Measurements from ENCODE around the gene SLC11A1.

Gene SLC11A1

DNA sequence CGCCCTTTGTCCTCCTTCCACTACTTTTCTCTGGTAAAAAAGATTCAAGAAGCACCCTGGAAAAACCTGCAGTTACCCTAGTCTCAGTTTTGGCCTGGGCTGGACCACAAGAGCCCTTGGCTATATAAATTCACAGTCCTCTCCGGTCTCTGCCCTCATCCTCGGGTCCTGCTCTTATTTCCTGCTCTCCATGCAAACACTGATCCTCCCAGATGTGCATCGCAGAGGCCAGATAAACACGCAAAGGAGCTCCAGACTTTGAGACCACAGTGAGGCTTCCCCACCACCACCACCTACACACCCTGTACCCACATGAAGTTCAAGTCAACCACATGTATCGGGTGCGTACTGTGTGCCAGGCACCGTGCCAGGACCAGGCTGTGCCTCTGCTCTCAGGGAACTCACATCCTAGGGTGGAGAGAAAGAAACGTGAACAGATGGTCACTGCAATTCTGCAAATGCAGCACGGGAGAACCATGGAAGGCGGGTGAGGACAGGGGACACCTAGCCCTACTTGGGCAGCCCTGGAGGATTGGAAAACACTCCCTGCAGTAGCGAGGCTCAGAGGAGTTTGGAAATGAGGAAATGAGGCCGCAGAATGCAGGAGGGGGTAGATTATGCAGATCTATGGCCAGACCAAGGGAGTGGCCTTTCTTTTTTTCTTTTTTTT, 25.0 kb downstream of the SLC11A1 start:
- ATAC-seq: peak; percentile 32
- TF ChIP-seq PPARA (CRISPR knock-in tag; IDR thresholded peaks at IDR 0.05; ENCODE audit: borderline replicate concordance) (no peak), ARNTL (CRISPR knock-in tag; IDR thresholded peaks at IDR 0.05; ENCODE audit: borderline replicate concordance, low read depth) (no peak), ZNF70 (CRISPR knock-in tag; IDR thresholded peaks at IDR 0.05) (no peak), GLIS3 (CRISPR knock-in tag; IDR thresholded peaks at IDR 0.05) (no peak; the same call in 1 of the 2 replicates), ZC3H10 (CRISPR knock-in tag; IDR thresholded peaks at IDR 0.05) (no peak), BACH2 (CRISPR knock-in tag; IDR thresholded peaks at IDR 0.05; ENCODE audit: borderline replicate concordance) (no peak), SNAI2 (CRISPR knock-in tag; IDR thresholded peaks at IDR 0.05) (no peak), ZFP3 (CRISPR knock-in tag; IDR thresholded peaks at IDR 0.05) (no peak), ISL1 (CRISPR knock-in tag; IDR thresholded peaks at IDR 0.05) (no peak), ZNF565 (CRISPR knock-in tag; conservative IDR thresholded peaks at IDR 0.05; ENCODE audit: low read depth) (no peak), ZFP30 (CRISPR knock-in tag; IDR thresholded peaks at IDR 0.05) (no peak), TCF4 (CRISPR knock-in tag; IDR thresholded peaks at IDR 0.05; ENCODE audit: borderline replicate concordance) (no peak), ZNF8 (CRISPR knock-in tag; IDR thresholded peaks at IDR 0.05) (no peak), ESRRG (CRISPR knock-in tag; IDR thresholded peaks at IDR 0.05) (no peak), RARB (CRISPR knock-in tag; IDR thresholded peaks at IDR 0.05) (no peak), OSR1 (CRISPR knock-in tag; IDR thresholded peaks at IDR 0.05) (no peak)
- TF ChIP-seq, protein P1, sequence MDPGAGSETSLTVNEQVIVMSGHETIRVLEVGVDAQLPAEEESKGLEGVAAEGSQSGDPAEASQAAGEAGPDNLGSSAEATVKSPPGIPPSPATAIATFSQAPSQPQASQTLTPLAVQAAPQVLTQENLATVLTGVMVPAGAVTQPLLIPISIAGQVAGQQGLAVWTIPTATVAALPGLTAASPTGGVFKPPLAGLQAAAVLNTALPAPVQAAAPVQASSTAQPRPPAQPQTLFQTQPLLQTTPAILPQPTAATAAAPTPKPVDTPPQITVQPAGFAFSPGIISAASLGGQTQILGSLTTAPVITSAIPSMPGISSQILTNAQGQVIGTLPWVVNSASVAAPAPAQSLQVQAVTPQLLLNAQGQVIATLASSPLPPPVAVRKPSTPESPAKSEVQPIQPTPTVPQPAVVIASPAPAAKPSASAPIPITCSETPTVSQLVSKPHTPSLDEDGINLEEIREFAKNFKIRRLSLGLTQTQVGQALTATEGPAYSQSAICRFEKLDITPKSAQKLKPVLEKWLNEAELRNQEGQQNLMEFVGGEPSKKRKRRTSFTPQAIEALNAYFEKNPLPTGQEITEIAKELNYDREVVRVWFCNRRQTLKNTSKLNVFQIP (CRISPR knock-in tag; IDR thresholded peaks at IDR 0.05; ENCODE audit: borderline replicate concordance, low read depth): no peak
- TF ChIP-seq, protein P2, sequence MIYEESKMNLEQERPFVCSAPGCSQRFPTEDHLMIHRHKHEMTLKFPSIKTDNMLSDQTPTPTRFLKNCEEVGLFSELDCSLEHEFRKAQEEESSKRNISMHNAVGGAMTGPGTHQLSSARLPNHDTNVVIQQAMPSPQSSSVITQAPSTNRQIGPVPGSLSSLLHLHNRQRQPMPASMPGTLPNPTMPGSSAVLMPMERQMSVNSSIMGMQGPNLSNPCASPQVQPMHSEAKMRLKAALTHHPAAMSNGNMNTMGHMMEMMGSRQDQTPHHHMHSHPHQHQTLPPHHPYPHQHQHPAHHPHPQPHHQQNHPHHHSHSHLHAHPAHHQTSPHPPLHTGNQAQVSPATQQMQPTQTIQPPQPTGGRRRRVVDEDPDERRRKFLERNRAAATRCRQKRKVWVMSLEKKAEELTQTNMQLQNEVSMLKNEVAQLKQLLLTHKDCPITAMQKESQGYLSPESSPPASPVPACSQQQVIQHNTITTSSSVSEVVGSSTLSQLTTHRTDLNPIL (CRISPR knock-in tag; IDR thresholded peaks at IDR 0.05; ENCODE audit: low read depth): no peak
- TF ChIP-seq, protein P3, sequence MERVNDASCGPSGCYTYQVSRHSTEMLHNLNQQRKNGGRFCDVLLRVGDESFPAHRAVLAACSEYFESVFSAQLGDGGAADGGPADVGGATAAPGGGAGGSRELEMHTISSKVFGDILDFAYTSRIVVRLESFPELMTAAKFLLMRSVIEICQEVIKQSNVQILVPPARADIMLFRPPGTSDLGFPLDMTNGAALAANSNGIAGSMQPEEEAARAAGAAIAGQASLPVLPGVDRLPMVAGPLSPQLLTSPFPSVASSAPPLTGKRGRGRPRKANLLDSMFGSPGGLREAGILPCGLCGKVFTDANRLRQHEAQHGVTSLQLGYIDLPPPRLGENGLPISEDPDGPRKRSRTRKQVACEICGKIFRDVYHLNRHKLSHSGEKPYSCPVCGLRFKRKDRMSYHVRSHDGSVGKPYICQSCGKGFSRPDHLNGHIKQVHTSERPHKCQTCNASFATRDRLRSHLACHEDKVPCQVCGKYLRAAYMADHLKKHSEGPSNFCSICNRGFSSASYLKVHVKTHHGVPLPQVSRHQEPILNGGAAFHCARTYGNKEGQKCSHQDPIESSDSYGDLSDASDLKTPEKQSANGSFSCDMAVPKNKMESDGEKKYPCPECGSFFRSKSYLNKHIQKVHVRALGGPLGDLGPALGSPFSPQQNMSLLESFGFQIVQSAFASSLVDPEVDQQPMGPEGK (CRISPR knock-in tag; IDR thresholded peaks at IDR 0.05; ENCODE audit: borderline replicate concordance): no peak

DNA sequence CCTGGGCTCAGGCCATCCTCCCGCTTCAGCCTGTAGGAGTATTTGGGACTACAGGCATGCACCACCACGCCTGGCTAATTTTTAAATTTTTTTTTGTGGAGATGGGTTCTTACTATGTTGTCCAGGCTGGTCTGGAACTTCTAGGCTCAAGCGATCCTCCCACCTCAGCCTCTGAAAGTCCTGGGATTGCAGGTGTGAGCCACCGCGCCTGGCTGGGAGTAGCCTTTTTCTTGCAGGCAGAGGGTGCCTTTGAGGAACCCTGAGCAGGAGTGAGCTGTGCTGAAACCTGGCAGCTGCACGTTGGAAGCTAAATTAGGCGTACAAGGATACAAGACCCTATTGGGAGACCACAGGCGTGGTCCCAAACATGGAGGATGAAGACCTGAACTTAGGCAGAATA, 25.6 kb downstream of the SLC11A1 start:
- TF ChIP-seq ZNF565 (CRISPR knock-in tag; conservative IDR thresholded peaks at IDR 0.05; ENCODE audit: low read depth) (no peak), ESRRG (CRISPR knock-in tag; IDR thresholded peaks at IDR 0.05) (no peak), TOX (CRISPR knock-in tag; IDR thresholded peaks at IDR 0.05; ENCODE audit: borderline replicate concordance) (no peak), PPARA (CRISPR knock-in tag; IDR thresholded peaks at IDR 0.05; ENCODE audit: borderline replicate concordance) (no peak), TCF4 (CRISPR knock-in tag; IDR thresholded peaks at IDR 0.05; ENCODE audit: borderline replicate concordance) (no peak), ZNF70 (CRISPR knock-in tag; IDR thresholded peaks at IDR 0.05) (no peak), ZC3H10 (CRISPR knock-in tag; IDR thresholded peaks at IDR 0.05) (no peak), RARB (CRISPR knock-in tag; IDR thresholded peaks at IDR 0.05) (no peak), BACH2 (CRISPR knock-in tag; IDR thresholded peaks at IDR 0.05; ENCODE audit: borderline replicate concordance) (no peak), GLIS3 (CRISPR knock-in tag; IDR thresholded peaks at IDR 0.05) (no peak), ZNF8 (CRISPR knock-in tag; IDR thresholded peaks at IDR 0.05) (no peak), ISL1 (CRISPR knock-in tag; IDR thresholded peaks at IDR 0.05) (no peak), ZFP3 (CRISPR knock-in tag; IDR thresholded peaks at IDR 0.05) (no peak), ZFP30 (CRISPR knock-in tag; IDR thresholded peaks at IDR 0.05) (no peak), SNAI2 (CRISPR knock-in tag; IDR thresholded peaks at IDR 0.05) (no peak)
- TF ChIP-seq, protein P3 (CRISPR knock-in tag; IDR thresholded peaks at IDR 0.05; ENCODE audit: borderline replicate concordance): no peak
- TF ChIP-seq, protein P1 (CRISPR knock-in tag; IDR thresholded peaks at IDR 0.05; ENCODE audit: borderline replicate concordance, low read depth): no peak
- TF ChIP-seq, protein P4, sequence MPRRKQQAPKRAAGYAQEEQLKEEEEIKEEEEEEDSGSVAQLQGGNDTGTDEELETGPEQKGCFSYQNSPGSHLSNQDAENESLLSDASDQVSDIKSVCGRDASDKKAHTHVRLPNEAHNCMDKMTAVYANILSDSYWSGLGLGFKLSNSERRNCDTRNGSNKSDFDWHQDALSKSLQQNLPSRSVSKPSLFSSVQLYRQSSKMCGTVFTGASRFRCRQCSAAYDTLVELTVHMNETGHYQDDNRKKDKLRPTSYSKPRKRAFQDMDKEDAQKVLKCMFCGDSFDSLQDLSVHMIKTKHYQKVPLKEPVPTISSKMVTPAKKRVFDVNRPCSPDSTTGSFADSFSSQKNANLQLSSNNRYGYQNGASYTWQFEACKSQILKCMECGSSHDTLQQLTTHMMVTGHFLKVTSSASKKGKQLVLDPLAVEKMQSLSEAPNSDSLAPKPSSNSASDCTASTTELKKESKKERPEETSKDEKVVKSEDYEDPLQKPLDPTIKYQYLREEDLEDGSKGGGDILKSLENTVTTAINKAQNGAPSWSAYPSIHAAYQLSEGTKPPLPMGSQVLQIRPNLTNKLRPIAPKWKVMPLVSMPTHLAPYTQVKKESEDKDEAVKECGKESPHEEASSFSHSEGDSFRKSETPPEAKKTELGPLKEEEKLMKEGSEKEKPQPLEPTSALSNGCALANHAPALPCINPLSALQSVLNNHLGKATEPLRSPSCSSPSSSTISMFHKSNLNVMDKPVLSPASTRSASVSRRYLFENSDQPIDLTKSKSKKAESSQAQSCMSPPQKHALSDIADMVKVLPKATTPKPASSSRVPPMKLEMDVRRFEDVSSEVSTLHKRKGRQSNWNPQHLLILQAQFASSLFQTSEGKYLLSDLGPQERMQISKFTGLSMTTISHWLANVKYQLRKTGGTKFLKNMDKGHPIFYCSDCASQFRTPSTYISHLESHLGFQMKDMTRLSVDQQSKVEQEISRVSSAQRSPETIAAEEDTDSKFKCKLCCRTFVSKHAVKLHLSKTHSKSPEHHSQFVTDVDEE (CRISPR knock-in tag; IDR thresholded peaks at IDR 0.05): no peak
- TF ChIP-seq, protein P5, sequence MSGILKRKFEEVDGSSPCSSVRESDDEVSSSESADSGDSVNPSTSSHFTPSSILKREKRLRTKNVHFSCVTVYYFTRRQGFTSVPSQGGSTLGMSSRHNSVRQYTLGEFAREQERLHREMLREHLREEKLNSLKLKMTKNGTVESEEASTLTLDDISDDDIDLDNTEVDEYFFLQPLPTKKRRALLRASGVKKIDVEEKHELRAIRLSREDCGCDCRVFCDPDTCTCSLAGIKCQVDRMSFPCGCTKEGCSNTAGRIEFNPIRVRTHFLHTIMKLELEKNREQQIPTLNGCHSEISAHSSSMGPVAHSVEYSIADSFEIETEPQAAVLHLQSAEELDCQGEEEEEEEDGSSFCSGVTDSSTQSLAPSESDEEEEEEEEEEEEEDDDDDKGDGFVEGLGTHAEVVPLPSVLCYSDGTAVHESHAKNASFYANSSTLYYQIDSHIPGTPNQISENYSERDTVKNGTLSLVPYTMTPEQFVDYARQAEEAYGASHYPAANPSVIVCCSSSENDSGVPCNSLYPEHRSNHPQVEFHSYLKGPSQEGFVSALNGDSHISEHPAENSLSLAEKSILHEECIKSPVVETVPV (CRISPR knock-in tag; IDR thresholded peaks at IDR 0.05): no peak
- ATAC-seq: no peak
